ENCODE results near the gene GOLGA8R. TPM values are rescaled to one million over a fixed set of nuclear protein-coding genes. Genes with fewer than 3 reads are reported as not detected.

GOLGA8R gene, protein sequence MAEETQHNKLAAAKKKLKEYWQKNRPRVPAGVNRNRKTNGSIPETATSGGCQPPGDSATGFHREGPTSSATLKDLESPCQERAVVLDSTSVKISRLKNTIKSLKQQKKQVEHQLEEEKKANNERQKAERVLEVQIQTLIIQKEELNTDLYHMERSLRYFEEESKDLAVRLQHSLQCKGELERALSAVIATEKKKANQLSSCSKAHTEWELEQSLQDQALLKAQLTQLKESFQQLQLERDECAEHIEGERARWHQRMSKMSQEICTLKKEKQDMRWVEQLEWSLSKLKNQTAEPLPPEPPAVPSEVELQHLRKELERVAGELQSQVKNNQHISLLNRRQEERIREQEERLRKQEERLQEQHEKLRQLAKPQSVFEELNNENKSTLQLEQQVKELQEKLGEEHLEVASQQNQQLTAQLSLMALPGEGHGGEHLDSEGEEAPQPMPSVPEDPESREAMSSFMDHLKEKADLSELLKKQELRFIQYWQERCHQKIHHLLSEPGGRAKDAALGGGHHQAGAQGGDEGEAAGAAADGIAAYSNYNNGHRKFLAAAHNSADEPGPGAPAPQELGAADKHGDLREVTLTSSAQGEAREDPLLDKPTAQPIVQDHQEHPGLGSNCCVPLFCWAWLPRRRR
- not detected in 2 replicates for polyA plus RNA-seq

GRCh38 chr15:30414160-30414559, at the start of gene GOLGA8R:
Gene GOLGA8R, minus strand, starts transcription at chr15:30414260. Its CDS starts 98 bp downstream, at chr15:30414162.

GRCh38 chr15:30392766-30393663, 21.0 kb downstream of the GOLGA8R start, which contains the start of gene CHRFAM7A:
Gene CHRFAM7A, minus strand, starts transcription at chr15:30393540. Its CDS starts 10,189 bp downstream, at chr15:30383351.

Other genes starting within 250 kb of the GOLGA8R start
- gene CHRFAM7A, start 20.7 kb downstream of the GOLGA8R start, polyA plus RNA-seq: not detected in 2 replicates
- gene GOLGA8Q, start 137.8 kb upstream of the GOLGA8R start, polyA plus RNA-seq: not detected in 2 replicates
- gene GOLGA8H, start 189.8 kb upstream of the GOLGA8R start, polyA plus RNA-seq: not detected in 2 replicates